Measurements from ENCODE around the gene TRAM2. TPM values are rescaled to one million over a fixed set of nuclear protein-coding genes. Genes with fewer than 3 reads are reported as not detected.

The TRAM2 gene
- total RNA-seq, 1 experiment from 2014 or later = 21.2 TPM

GRCh38 chr6:52566853-52567279, 10.0 kb downstream of the TRAM2 start:
- Histone ChIP-seq H3K27me3 (ENCODE audit: insufficient read depth, low read length) (no peaks in the 10 kb centered on the region), H3K27ac (ENCODE audit: insufficient read length, low read depth, low read length) (no peak overlapping the region), H3K9me3 (ENCODE audit: control insufficient read depth, low read depth, low read length) (no peaks in the 10 kb centered on the region), H2BK20ac (ENCODE audit: low read depth, low read length, poor library complexity, severe bottlenecking) (no peak overlapping the region), H4K8ac (replicated peaks; ENCODE audit: insufficient read length, low read depth, low read length) (no peak overlapping the region), H3K23ac (ENCODE audit: insufficient read length, low read depth, low read length) (no peak overlapping the region), H3K56ac (ENCODE audit: insufficient read length, low read depth, low read length) (no peak overlapping the region), H3K4me2 (ENCODE audit: insufficient read depth, insufficient read length, low read length) (no peak overlapping the region), H3K4me1 (ENCODE audit: insufficient read depth, low read length) (peaks cover 5% of the 10 kb centered on the region; the same call in 1 of the 2 replicates), H2BK120ac (ENCODE audit: low read depth, low read length, poor library complexity, severe bottlenecking) (no peak overlapping the region), H3K79me1 (ENCODE audit: insufficient read depth, low read depth, low read length, poor library complexity, severe bottlenecking) (peaks cover 6% of the 10 kb centered on the region), H3K9ac (ENCODE audit: extremely low read depth, insufficient read length, low read length) (no peak overlapping the region), H2AFZ (ENCODE audit: low read length) (no peak overlapping the region), H3T11ph (ENCODE audit: low read length) (no peak overlapping the region), H3K14ac (ENCODE audit: insufficient read depth, low read length) (no peak overlapping the region), H2AK5ac (ENCODE audit: insufficient read length, low read length) (no peak overlapping the region), H2BK15ac (ENCODE audit: low read depth, low read length) (no peak overlapping the region), H3K23me2 (ENCODE audit: insufficient read length, low read depth, low read length, poor library complexity, severe bottlenecking) (no peaks in the 10 kb centered on the region), H3K4ac (ENCODE audit: low read depth, low read length) (no peak overlapping the region), H2BK12ac (ENCODE audit: insufficient read length, low read depth, low read length) (no peak overlapping the region), H3K79me2 (ENCODE audit: insufficient read depth, low read length) (peaks cover 7% of the 10 kb centered on the region; the same call in 1 of the 2 replicates), H3K18ac (ENCODE audit: insufficient read length, low read depth, low read length) (no peak overlapping the region), H4K5ac (ENCODE audit: insufficient read length, low read depth, low read length) (no peak overlapping the region), H4K91ac (ENCODE audit: insufficient read length, low read depth, low read length) (no peak overlapping the region), H4K20me1 (ENCODE audit: control insufficient read depth, insufficient read depth, insufficient read length) (peaks cover 2% of the 10 kb centered on the region), H2BK5ac (ENCODE audit: insufficient read length, low read length) (no peak overlapping the region)
- Mint-ChIP-seq H3K9me3 (no peaks in the 10 kb centered on the region), H3K36me3 (ENCODE audit: insufficient read depth in 1 of 3, low read depth in 3 of 3) (no peaks in the 10 kb centered on the region), H3K27ac (no peak overlapping the region; a peak in 1 of 7 replicates), H3K27me3 (ENCODE audit: low read depth) (no peaks in the 10 kb centered on the region; the same call in 1 of the 2 replicates), H3K4me1 (peaks cover 57 to 60% of the 10 kb centered on the region in 2 experiments), H3K4me3 (no peak overlapping the region)
- no peak for DNase-seq
- TF ChIP-seq CTCF (conservative IDR thresholded peaks at IDR 0.05) = no peak
- WGBS (ENCODE audit: extremely low coverage, insufficient read length, low lambda C conversion rate) = no CpG with 5 or more reads among the region's 3 CpGs

Measured in H9 (cell line).